MG63 (cell line): ENCODE data around the gene BLCAP. TPM values are rescaled to one million over a fixed set of nuclear protein-coding genes. Genes with fewer than 3 reads are reported as not detected.
"Not testable (repeated sequence)": the region's sequence is repeated elsewhere in the genome, so short reads cannot be mapped to it uniquely, and the experiment has no call there.

Source experiments
- DNase-seq: peaks from one replicate; pipeline ENCODE4 v3.0.0-alpha.2; 2020
- H3K27me3 ChIP-seq: fragments of 250-450 bp; sonication (Bioruptor Pico); 2 replicates; pipeline ENCODE4 v1.5.1; 2020; ENCODE audit warnings: mild to moderate bottlenecking, moderate library complexity
- H3K36me3 ChIP-seq: fragments of 250-450 bp; sonication (Bioruptor Pico); 2 replicates; pipeline ENCODE4 v1.5.1; 2020; ENCODE audit warnings: mild to moderate bottlenecking, moderate library complexity
- H3K4me3 ChIP-seq: fragments of 250-450 bp; sonication (Bioruptor Pico); 2 replicates; pipeline ENCODE4 v1.5.1; 2020; ENCODE audit warnings: mild to moderate bottlenecking, moderate library complexity
- H3K9me3 ChIP-seq: fragments of 250-450 bp; sonication (Bioruptor Pico); 2 replicates; pipeline ENCODE4 v1.5.1; 2020; ENCODE audit warnings: mild to moderate bottlenecking, moderate library complexity
- total RNA-seq: library from RNA; depleted of rRNA; stranded (reverse); fragments of >200 nt; shearing (Covaris generic); gene quantifications from 2 replicates; pipeline ENCODE4 v1.2.3, GENCODE V29; 2014; ENCODE audit warnings: low replicate concordance; rRNA removed

The BLCAP gene
- total RNA-seq = 23.6 and 26.6 TPM in 2 replicates

- Histone ChIP-seq H3K36me3 (peaks cover 12% of the 10 kb centered on the region), H3K4me3 (peak within 1 kb of the TSS; percentile 98), H3K27me3 (no peaks in the 10 kb centered on the region), H3K9me3 (no peaks in the 10 kb centered on the region)
- peak; percentile 89 for DNase-seq
Observed at GRCh38 chr20:37527638-37528445, at the start of gene BLCAP. BLCAP (minus strand) TSS chr20:37527876; CDS start chr20:37519174, 8,702 bp downstream.

GRCh38 chr20:37577436-37577835 is 49.8 kb upstream of the BLCAP start:
- H3K36me3 ChIP-seq, DNase-seq, H3K4me3 ChIP-seq: not testable (repeated sequence)

GRCh38 chr20:37576911-37577310 is 49.2 kb upstream of the BLCAP start:
- Histone ChIP-seq H3K4me3 (no peak overlapping the region), H3K9me3 (no peaks in the 10 kb centered on the region), H3K36me3 (no peaks in the 10 kb centered on the region), H3K27me3 (peaks cover 10% of the 10 kb centered on the region)
- no peak for DNase-seq

More at GRCh38 chr20:37577436-37577835, 49.8 kb upstream of the BLCAP start:
- H3K27me3 ChIP-seq = peaks cover 11% of the 10 kb centered on the region
- not testable (repeated sequence) for H3K9me3 ChIP-seq

GRCh38 chr20:37575884-37576283 is 48.2 kb upstream of the BLCAP start:
- DNase-seq = no peak
- Histone ChIP-seq H3K27me3 (peaks cover 17% of the 10 kb centered on the region), H3K9me3 (no peaks in the 10 kb centered on the region), H3K36me3 (no peaks in the 10 kb centered on the region), H3K4me3 (no peak overlapping the region)

GRCh38 chr20:37574199-37574890 is 46.7 kb upstream of the BLCAP start:
- Histone ChIP-seq H3K9me3 (no peaks in the 10 kb centered on the region), H3K27me3 (peaks cover 26% of the 10 kb centered on the region), H3K4me3 (no peak overlapping the region), H3K36me3 (no peaks in the 10 kb centered on the region)
- peak; percentile 76 for DNase-seq

- peaks cover 32% of the 10 kb centered on the region for H3K27me3 ChIP-seq
- DNase-seq = no peak
- H3K4me3 ChIP-seq = no peak overlapping the region
- no peaks in the 10 kb centered on the region for H3K36me3 ChIP-seq
- H3K9me3 ChIP-seq = no peaks in the 10 kb centered on the region
Observed at GRCh38 chr20:37573626-37574198, 46.0 kb upstream of the BLCAP start.

- no peak overlapping the region for H3K4me3 ChIP-seq
- DNase-seq = no peak
- H3K9me3 ChIP-seq = no peaks in the 10 kb centered on the region
- no peaks in the 10 kb centered on the region for H3K36me3 ChIP-seq
- peaks cover 53% of the 10 kb centered on the region for H3K27me3 ChIP-seq
Observed at GRCh38 chr20:37571033-37571432, 43.4 kb upstream of the BLCAP start.

GRCh38 chr20:37570419-37570818 is 42.7 kb upstream of the BLCAP start:
- no peak for DNase-seq
- no peaks in the 10 kb centered on the region for H3K9me3 ChIP-seq
- H3K4me3 ChIP-seq = no peak overlapping the region
- peaks cover 55% of the 10 kb centered on the region for H3K27me3 ChIP-seq
- no peaks in the 10 kb centered on the region for H3K36me3 ChIP-seq

GRCh38 chr20:37567671-37568588 is 40.3 kb upstream of the BLCAP start:
- DNase-seq = no peak
- peaks cover 66% of the 10 kb centered on the region for H3K27me3 ChIP-seq

GRCh38 chr20:37567331-37567665 is 39.6 kb upstream of the BLCAP start:
- peaks cover 68% of the 10 kb centered on the region for H3K27me3 ChIP-seq
- no peak for DNase-seq
- H3K36me3 ChIP-seq = no peaks in the 10 kb centered on the region
- no peak overlapping the region for H3K4me3 ChIP-seq
- no peaks in the 10 kb centered on the region for H3K9me3 ChIP-seq

More at GRCh38 chr20:37567671-37568588, 40.3 kb upstream of the BLCAP start:
- no peak overlapping the region for H3K4me3 ChIP-seq
- H3K36me3 ChIP-seq = no peaks in the 10 kb centered on the region
- no peaks in the 10 kb centered on the region for H3K9me3 ChIP-seq

GRCh38 chr20:37566590-37567330 is 39.1 kb upstream of the BLCAP start:
- Histone ChIP-seq H3K27me3 (peaks cover 72% of the 10 kb centered on the region), H3K36me3 (no peaks in the 10 kb centered on the region), H3K4me3 (no peak overlapping the region), H3K9me3 (no peaks in the 10 kb centered on the region)
- no peak for DNase-seq

GRCh38 chr20:37565134-37565811 is 37.6 kb upstream of the BLCAP start:
- Histone ChIP-seq H3K36me3 (no peaks in the 10 kb centered on the region), H3K4me3 (no peak overlapping the region), H3K27me3 (peaks cover 67% of the 10 kb centered on the region), H3K9me3 (no peaks in the 10 kb centered on the region)
- no peak for DNase-seq

- Histone ChIP-seq H3K9me3 (no peaks in the 10 kb centered on the region), H3K4me3 (no peak overlapping the region), H3K36me3 (no peaks in the 10 kb centered on the region), H3K27me3 (peaks cover 64% of the 10 kb centered on the region)
- peak; percentile 31 for DNase-seq
Observed at GRCh38 chr20:37564388-37565133, 36.9 kb upstream of the BLCAP start.

- H3K36me3 ChIP-seq = no peaks in the 10 kb centered on the region
- H3K4me3 ChIP-seq = no peak overlapping the region
- peaks cover 58% of the 10 kb centered on the region for H3K27me3 ChIP-seq
- no peak for DNase-seq
- no peaks in the 10 kb centered on the region for H3K9me3 ChIP-seq
Observed at GRCh38 chr20:37564016-37564387, 36.3 kb upstream of the BLCAP start.
